Activated CD8-positive, alpha-beta memory T cell treated with anti-CD3 and anti-CD28 coated beads, Interleukin-2, amount 50 U/mL, for 48 hours (primary cell): Measurements from ENCODE around the gene ZNF497.
A peak's percentile ranks its signal among the peaks of the same experiment; 100 is the strongest.
"Not testable (repeated sequence)": the region's sequence is repeated elsewhere in the genome, so short reads cannot be mapped to it uniquely, and the experiment has no call there.

Source experiments
- DNase-seq: peaks from one replicate; pipeline ENCODE4 v3.0.0-alpha.2; 2020

Gene ZNF497

GRCh38 chr19:58346961-58347929, 15.3 kb downstream of the ZNF497 start:
- DNase-seq, result peak; percentile 87

GRCh38 chr19:58345558-58345957, 17.0 kb downstream of the ZNF497 start:
- DNase-seq, result no peak

GRCh38 chr19:58338825-58339558, 23.6 kb downstream of the ZNF497 start:
- DNase-seq, result no peak

GRCh38 chr19:58338336-58338735, 24.2 kb downstream of the ZNF497 start:
- DNase-seq, result no peak

- DNase-seq, result no peak
Measured at GRCh38 chr19:58336820-58337219, 25.7 kb downstream of the ZNF497 start.

- no peak for DNase-seq
Measured at GRCh38 chr19:58336216-58336615, 26.3 kb downstream of the ZNF497 start.

- DNase-seq, result no peak
Measured at GRCh38 chr19:58335630-58336029, 26.9 kb downstream of the ZNF497 start.

- no peak for DNase-seq
Measured at GRCh38 chr19:58334691-58335249, 27.8 kb downstream of the ZNF497 start.

- DNase-seq, result no peak
Measured at GRCh38 chr19:58332697-58333096, 29.9 kb downstream of the ZNF497 start.

- DNase-seq, result no peak
Measured at GRCh38 chr19:58330458-58330857, 32.1 kb downstream of the ZNF497 start.

GRCh38 chr19:58328999-58329398, 33.6 kb downstream of the ZNF497 start:
- no peak for DNase-seq

GRCh38 chr19:58326914-58327726, 35.4 kb downstream of the ZNF497 start, which contains the start of gene ZSCAN22:
Gene ZSCAN22, plus strand, starts transcription at chr19:58326994. Its CDS starts 7,809 bp downstream, at chr19:58334803.
- peak; percentile 92 for DNase-seq

- DNase-seq, result no peak
Measured at GRCh38 chr19:58326501-58326913, 36.0 kb downstream of the ZNF497 start.

- no peak for DNase-seq
Measured at GRCh38 chr19:58325311-58326022, 37.1 kb downstream of the ZNF497 start.

- no peak for DNase-seq
Measured at GRCh38 chr19:58319241-58319640, 43.3 kb downstream of the ZNF497 start.

- no peak for DNase-seq
Measured at GRCh38 chr19:58318297-58318696, 44.3 kb downstream of the ZNF497 start.

GRCh38 chr19:58317476-58318072, 45.0 kb downstream of the ZNF497 start:
- no peak for DNase-seq

GRCh38 chr19:58315580-58315979, 47.0 kb downstream of the ZNF497 start:
- DNase-seq, result no peak

GRCh38 chr19:58311345-58311865, 51.1 kb downstream of the ZNF497 start:
- no peak for DNase-seq

- not testable (repeated sequence) for DNase-seq
Measured at GRCh38 chr19:58310685-58311084, 51.9 kb downstream of the ZNF497 start.

- no peak for DNase-seq
Measured at GRCh38 chr19:58307736-58308135, 54.8 kb downstream of the ZNF497 start.
